Adrenal gland (tissue), 5 donors: Measurements from ENCODE around the gene FOXB2.

Experiments
- CTCF ChIP-seq, 6 experiments: fragments of 450-650 bp in 4 of 6; fragments of 200-600 bp in 2 of 6; sonication (generic) in 1 of 6; IDR thresholded peaks; 1 replicate in 5 of 6; 2 replicates in 1 of 6; pipeline versions ENCODE4 v1.5.1 to v1.8.0; 2016 to 2021; ENCODE audit warnings: antibody characterized with exemption in 6 of 6, mild to moderate bottlenecking in 2 of 6, moderate library complexity in 1 of 6
- POLR2A ChIP-seq, 2 donors: fragments of 450-650 bp; IDR thresholded peaks; one replicate each; pipeline ENCODE4 v1.6.1; 2017; ENCODE audit warnings: antibody characterized with exemption in 2 of 2, mild to moderate bottlenecking in 2 of 2, moderate library complexity in 1 of 2
- donor health status: DM: no; HTN: no; CAD: no.

- TF ChIP-seq CTCF (IDR thresholded peaks at IDR 0.05) (no peak), POLR2A (IDR thresholded peaks at IDR 0.05) (no peak)
Observed at GRCh38 chr9:77063645-77064285, 44.3 kb downstream of the FOXB2 start.
